Measurements from ENCODE around the gene TMPRSS9. TPM values are rescaled to one million over a fixed set of nuclear protein-coding genes. Genes with fewer than 3 reads are reported as not detected.

The TMPRSS9 gene
- polyA plus RNA-seq, 4 donors: 0.13 to 0.49 (median 0.31) TPM

DNA sequence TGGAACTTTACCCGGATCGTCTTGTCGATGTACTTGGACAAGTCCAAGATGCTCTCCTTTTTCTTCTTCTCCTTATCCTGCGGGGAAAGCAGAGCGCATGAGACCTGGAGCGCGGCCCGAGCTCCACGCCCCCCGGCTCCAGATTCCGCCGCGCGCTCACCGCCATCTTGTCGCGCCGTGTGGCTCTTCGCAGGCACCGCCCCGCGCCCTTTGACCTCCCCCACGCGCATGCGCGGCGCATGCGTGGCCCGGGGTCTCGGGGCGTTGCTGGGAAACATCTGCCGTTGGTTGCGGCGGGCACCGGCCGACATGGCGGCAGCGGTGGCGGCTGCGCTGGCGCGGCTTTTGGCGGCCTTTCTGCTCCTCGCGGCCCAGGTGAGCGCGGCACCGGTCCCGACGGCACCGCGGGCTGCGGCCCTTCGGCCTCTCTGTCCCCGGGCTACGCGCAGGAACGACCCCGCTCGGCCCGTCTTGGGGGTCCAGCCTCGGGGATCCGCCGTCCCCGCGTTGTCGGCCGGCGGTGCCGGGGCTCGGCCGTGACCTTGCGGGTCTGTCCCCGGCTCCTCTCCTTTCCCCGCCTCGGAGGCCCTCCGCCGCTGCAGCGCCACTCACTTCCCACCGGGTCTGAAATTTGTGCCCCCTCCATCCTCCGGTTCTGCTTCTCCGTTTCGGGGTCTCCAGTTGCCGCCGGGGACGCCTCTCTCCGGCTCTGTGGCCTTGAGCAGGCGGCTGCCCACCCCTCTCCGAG lies 31.5 kb upstream of the TMPRSS9 start, which contains the start of the genes LSM7 and SPPL2B:
TSS of gene LSM7 (minus strand) at position 186 of the 748 bp plus-strand sequence. CDS start at position 166, 20 bp downstream.
TSS of gene SPPL2B (plus strand) at position 284 of the 748 bp plus-strand sequence. CDS start at position 310, 26 bp downstream.
- peak; percentile 77 to 81 (median 78) for DNase-seq (ENCODE audit: low read depth in 4 of 4, low spot score in 3 of 4)

DNA sequence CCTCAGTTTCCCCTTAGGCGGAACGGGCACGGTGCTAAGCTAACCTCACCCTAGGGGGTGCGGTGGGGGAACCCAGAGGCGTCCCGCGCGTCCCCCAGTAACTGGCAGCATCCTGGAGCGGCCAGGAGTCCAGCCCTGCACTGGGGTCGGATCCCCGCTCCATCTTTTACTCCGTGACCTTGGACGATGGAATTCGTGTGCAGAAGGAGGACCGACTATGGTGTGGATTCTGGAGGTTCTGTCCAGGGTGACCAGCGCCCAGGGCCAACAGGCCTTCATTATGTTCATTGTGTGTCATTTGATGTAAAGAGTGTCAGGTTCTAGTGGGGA lies 31.0 kb upstream of the TMPRSS9 start:
- no peak for DNase-seq (ENCODE audit: low read depth in 4 of 4, low spot score in 3 of 4)

DNA sequence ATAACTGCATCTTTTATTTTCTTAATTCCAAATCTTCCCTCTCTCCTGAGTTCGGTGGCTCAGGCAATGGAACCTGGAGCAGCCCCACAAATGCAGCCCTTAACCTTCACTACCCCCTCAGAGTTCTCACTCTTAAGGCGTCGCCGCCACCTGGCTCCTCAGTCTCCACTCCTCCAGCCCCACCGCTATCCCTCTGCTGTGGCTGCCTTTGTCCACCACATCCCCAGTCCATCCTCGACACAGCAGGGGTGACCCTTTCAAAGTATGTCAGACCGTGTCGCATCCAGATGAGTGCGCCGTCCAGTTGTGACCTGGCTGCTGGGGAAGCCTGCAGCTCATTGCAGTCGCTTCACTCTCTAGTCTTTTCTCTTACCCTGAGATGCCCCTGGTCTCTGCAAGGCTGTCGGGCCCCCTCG lies 30.6 kb upstream of the TMPRSS9 start:
- DNase-seq (ENCODE audit: low read depth in 4 of 4, low spot score in 3 of 4): no peak

DNA sequence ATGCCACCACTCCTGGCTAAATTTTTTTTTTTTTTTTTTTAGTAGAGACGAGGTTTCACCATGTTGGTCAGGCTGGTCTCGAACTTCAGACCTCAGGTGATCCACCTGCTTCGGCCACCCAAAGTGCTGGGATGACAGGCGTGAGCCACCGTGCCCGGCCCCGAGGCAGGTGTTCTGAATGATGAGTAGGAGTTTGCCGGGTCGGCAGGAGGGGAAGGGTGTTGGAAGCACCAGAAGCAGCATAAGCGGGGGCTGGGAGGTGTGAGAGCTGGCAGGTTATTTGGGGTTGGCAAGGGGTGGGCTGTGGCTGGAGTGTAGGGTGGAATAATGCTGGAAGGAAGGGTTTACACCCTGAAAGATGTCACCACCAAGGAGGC lies 29.8 kb upstream of the TMPRSS9 start:
- no peak for DNase-seq (ENCODE audit: low read depth in 4 of 4, low spot score in 3 of 4)

DNA sequence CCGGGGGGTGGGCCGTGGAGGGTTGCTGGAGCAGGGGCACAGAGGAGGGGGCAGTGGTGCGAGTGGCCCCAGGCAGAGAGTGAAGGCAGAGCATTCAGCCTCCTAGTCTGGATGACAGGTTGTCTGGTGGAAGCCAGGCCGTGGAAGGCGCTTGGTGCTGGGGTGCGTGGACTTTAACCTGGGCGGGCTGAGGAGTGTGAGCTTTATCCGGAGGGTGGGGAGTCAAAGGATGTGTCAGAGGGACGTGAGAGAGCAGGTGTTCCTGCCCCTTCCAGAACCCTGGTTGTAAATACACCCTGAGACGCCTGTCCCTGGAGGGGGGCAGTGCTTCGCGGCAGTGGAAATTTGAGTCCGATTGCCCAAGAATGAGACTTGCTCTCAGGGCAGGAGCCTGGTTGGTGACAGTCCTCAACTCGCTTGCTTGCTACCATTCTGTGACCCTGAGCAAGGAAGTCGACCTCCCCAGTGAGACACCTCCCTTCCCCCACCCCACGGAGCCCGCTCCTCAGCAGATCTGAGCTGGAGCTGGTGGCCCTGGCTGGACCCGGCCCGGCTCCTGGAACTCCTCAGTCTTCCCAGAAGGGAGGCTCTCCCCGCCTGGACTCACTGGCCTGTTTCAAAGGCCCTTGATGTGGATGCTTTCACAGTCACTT lies 29.3 kb upstream of the TMPRSS9 start:
- DNase-seq (ENCODE audit: low read depth in 4 of 4, low spot score in 3 of 4): no peak

DNA sequence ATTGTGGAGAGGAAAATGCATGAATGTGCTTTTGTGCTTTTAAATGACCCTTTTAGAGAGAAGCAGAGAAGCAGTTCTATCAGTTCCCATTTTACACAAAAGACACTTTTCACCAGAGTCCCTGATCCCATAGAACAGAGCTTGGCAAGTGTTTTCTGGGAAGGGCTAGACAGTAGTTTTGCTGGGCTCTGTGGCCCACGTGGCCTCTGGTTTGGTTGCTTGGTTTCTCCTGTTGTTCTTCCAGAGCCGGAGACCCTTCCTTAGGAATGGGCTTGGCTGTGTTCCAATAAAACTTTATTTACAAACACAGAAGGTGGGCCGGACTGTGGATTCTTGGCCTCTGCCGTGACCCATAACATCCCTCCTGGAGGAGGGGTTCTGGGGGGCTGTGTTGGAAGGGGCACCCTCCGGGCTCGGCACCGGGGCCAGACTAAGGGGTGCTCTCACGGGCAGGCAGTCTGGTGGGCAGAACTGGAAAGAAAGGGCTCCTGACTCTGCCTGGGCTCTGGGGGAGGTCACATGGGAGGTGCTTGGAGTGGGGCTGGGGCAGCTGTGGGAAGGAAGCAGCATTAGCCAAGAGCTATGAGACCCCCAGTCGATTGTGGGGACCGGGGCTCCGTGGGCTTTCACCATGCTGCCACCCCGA lies 28.3 kb upstream of the TMPRSS9 start:
- no peak for DNase-seq (ENCODE audit: low read depth in 4 of 4, low spot score in 3 of 4)

DNA sequence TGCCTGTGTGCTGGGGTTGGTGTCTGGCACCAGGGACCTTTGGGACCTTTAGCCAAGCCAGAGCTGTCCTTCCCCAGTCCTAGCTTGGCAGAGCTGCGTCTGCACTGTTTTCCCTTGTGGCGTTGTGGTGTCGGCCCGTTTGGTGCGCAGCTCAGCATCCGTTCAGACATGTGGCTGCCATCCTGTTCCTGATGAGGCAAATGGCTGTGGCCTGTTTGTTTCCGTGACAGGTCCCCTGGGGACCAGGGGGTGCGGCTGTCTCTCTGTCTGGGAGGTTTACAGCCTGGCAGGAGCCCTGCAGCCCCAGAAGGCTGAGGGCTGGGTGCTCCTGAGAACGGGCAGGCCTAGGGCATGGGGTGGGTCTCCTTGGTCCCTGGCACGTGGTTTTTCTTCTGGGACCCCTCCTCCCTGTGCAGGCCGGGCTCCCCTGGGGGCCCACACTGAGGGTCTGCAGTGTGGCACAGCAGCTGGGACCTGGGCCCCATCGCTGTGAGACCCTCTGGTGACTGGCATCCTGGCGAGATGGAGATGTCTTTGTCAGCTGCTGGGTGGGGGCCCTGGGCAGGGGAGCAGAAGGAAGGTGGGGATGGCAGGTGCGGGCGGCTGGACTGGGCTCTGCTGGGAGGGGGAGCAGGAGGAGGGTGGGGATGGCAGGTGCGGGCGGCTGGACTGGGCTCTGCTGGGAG lies 27.6 kb upstream of the TMPRSS9 start:
- no peak for DNase-seq (ENCODE audit: low read depth in 4 of 4, low spot score in 3 of 4)

DNA sequence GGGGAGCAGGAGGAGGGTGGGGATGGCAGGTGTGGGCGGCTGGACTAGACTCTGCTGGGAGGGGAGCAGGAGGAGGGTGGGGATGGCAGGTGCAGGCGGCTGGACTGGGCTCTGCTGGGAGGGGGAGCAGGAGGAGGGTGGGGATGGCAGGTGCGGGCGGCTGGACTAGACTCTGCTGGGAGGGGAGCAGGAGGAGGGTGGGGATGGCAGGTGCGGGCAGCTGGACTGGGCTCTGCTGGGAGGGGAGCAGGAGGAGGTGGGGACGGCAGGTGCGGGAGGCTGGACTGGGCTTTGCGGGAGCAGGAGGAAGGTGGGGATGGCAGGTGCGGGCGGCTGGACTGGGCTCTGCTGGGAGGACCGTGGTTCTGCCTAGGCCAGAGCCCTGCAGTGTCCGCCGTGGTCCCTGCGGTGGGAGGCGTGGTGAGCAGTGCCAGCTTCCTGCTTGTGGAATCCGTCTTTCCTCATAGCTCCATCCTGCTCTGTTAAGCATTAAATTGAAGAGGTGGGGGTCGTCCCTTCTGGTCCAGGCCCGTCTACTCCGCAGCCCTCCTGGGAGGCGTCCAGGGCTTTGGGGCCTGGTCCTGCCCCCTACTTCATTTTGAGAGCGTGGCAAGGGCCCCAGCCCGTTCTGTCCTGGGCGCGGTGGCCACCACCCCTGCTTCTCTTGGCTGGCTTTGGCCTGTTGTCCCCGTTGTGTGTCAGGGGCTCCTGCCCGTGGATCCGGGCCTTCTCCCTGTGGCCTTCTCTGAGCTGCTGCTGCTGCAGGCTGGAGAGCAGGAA lies 26.8 kb upstream of the TMPRSS9 start:
- DNase-seq (ENCODE audit: low read depth in 4 of 4, low spot score in 3 of 4): no peak

DNA sequence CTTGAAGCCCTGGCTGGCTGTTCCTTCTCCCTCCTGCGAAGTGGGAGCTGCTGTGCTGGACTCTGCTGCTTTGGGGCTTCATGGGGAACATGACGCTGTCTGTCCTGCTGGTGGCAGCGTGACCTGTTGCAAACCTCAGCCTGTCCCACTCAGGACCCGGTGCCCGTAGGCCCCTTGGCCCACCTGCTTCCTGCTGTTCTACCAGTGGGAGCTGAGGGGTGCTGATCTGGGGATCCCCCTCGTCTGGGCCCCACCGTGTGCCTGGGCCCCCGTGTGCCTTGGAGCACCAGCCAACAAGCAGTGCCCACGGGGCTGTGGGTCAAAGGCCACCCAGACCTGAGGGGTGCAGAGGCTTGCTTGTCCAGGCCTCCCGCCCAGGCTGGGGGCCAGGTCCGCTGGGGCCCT lies 26.3 kb upstream of the TMPRSS9 start:
- DNase-seq (ENCODE audit: low read depth in 4 of 4, low spot score in 3 of 4): no peak

DNA sequence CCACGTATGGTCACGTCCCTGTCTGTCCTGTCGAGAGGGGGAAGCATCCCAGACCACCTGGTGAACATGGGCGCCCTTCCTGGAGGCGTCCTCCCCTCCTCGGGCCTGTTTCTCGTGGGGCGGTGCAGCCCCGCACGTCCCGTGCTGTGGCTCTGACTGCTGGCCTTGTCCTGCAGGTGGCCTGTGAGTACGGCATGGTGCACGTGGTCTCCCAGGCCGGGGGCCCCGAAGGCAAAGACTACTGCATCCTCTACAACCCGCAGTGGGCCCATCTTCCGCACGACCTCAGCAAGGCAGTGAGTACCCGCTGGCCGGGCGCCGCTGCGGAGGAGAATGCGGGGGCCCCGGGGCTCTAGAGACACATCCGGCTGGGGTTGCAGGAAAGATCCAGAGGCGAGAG lies 25.6 kb upstream of the TMPRSS9 start:
- no peak for DNase-seq (ENCODE audit: low read depth in 4 of 4, low spot score in 3 of 4)

DNA sequence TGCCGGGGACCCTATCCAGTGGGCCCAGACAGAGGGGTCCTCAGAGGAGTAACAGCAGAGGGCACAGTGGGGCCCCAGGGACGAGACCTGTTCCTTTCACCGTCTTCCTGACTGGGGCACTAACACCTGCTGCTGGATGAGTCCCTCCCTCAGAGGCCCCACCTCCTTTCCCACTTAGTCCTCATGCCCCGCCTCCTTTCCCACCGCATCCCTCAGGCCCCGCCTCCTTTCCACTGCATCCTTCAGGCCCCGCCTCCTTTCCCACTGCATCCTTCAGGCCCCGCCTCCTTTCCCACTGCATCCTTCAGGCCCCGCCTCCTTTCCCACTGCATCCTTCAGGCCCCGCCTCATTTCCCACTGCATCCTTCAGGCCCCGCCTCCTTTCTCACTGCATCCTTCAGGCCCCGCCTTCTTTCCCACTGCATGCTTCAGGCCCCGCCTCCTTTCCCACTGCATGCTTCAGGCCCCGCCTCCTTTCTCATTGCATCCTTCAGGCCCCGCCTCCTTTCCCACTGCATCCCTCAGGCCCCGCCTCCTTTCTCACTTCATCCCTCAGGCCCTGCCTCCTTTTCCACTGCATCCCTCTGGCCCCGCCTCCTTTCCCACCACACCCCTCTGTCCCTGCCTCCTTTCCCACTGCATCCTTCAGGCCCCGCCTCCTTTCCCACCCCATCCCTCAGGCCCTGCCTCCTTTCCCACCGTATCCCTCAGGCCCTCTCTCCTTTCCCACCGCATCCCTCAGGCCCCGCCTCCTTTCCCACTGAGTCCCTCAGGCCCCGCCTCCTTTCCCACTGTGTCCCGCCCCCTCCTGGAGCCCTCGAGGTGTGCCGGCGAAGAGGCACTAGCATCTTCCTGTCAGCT lies 24.8 kb upstream of the TMPRSS9 start:
- no peak for DNase-seq (ENCODE audit: low read depth in 4 of 4, low spot score in 3 of 4)

DNA sequence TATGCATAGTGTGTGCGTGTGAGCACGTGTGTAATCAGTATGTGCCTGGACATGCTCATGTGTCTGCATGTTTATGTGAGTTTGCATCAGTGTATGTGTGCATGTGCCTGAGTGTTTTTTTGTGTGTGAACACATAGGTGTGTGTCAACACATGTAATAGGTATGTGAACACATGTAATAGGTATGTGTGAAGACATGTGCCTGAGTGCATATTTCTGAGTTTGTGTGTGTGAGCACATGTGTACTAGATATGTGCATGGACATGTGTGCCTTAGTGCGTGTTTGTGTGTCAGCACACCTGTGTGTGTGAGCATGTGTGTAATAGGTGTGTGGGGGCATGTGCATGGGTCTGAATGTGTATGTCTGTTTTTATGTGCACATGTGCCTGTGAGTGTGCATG lies 24.2 kb upstream of the TMPRSS9 start:
- no peak for DNase-seq (ENCODE audit: low read depth in 4 of 4, low spot score in 3 of 4)

DNA sequence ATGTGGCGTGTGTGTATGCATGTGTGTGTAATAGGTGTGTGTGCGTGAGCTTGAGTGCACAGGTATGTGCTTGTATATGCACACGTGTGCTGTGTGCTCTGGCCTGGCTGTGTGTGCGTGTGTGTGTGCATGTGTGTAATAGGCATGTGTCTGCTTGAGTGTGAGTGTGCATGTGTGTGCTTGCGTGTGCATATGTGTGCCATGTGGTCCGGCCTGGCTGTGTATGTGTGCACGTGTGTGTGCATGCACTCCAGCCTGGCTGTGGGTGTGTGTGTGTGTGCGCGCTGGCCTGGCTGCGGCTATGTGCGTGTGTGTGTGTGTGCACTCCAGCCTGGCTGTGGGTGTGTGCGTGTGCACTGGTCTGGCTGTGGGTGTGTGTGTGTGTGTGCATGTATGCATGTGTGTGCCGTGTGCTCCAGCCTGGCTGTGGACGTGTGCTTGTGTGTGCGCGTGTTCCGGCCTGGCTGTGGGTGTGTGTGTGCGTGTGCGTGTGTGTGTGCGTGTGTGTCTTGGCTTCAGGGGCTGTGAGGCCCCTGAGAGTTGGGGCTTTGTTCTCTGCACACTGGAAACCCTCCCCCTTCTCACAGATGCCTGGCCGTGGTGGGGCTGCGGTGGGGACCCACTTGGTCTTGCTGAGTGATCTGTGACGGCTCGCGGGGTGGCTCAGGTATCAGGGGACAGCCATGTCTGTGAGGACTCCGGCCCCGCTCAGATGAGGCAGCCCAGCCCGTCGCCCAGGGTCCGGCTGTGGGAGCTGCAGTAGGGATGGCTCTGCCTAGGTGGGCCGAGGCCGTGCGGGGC lies 23.3 kb upstream of the TMPRSS9 start:
- DNase-seq (ENCODE audit: low read depth in 4 of 4, low spot score in 3 of 4): no peak

DNA sequence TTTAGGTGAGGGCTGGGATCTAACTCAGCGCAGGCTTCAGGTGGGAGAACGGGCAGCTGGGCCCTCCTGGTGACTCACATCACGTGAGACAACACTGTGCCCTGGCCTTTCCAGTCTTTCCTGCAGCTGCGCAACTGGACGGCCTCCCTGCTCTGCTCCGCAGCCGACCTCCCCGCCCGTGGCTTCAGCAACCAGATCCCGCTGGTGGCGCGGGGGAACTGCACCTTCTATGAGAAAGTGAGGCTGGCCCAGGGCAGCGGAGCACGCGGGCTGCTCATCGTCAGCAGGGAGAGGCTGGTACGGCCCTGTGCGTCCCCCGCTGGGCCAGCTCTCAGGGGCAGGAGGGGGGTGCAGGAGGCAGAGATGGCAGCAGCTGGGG lies 22.7 kb upstream of the TMPRSS9 start:
- DNase-seq (ENCODE audit: low read depth in 4 of 4, low spot score in 3 of 4): peak; percentile 50 to 71 (median 64)

DNA sequence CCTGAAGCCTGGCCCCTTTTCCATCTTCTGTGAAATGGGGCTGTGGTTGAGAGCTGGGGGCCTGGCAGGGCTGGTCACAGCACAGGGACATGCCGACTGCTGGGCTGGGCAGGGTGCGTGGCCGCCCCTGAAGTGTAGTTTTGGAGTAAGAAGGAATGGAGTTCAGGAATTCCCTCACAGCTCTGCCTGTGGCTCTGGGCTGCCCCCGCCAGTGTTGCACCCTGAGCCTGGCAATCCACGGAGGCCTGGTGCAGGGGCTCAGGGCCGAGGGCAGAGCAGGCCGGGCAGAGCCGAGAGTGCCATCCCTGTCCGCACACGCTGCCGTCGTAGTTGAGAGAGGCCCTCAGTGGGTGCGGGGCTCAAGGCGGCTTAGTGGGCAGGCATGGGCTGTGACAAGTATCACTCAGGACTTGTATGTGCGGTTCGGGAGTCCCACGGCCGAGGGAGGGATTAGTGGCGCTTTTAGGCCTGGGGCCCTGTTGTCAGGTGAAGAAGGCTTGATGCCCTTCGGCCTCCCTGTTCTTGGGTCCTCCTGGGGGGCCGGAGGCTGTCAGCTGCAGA lies 21.9 kb upstream of the TMPRSS9 start:
- DNase-seq (ENCODE audit: low read depth in 4 of 4, low spot score in 3 of 4): no peak

DNA sequence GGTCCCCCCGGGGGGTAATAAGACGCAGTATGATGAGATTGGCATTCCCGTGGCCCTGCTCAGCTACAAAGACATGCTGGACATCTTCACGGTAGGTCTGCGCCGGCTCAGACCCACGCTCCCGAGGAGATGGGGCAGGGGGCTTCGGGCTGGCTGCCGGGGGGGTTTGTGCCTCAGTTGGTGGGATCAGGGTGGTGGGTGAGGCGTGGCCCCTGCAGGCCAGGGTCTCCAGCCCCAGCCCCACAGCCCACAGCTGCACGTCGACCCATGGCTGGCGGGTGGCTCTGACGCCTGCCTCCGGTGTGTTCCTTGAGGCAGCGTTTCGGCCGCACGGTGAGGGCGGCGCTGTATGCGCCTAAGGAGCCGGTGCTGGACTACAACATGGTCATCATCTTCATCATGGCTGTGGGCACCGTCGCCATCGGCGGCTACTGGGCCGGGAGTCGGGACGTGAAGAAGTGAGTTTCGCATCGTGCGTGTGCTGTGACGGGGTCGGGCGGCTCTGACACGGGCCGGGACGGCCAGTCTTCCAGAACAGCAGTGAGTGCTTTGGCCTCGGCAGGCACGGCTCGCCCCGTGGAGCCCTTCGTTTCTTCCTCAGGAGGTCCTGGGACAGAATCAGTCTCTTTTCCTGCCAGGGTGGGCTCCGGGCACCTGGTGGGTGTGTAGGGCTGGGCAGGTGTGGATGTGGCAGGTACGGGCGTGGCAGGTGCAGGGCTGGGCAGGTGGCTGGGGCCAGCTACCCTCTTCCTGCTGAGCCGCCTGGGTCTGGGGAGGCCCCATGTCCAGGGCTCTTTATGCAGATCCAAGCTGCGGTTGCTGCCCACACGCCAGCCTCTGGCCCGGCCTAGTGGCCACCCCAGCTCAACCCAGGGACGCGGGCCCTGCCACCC lies 21.1 kb upstream of the TMPRSS9 start:
- no peak for DNase-seq (ENCODE audit: low read depth in 4 of 4, low spot score in 3 of 4)

DNA sequence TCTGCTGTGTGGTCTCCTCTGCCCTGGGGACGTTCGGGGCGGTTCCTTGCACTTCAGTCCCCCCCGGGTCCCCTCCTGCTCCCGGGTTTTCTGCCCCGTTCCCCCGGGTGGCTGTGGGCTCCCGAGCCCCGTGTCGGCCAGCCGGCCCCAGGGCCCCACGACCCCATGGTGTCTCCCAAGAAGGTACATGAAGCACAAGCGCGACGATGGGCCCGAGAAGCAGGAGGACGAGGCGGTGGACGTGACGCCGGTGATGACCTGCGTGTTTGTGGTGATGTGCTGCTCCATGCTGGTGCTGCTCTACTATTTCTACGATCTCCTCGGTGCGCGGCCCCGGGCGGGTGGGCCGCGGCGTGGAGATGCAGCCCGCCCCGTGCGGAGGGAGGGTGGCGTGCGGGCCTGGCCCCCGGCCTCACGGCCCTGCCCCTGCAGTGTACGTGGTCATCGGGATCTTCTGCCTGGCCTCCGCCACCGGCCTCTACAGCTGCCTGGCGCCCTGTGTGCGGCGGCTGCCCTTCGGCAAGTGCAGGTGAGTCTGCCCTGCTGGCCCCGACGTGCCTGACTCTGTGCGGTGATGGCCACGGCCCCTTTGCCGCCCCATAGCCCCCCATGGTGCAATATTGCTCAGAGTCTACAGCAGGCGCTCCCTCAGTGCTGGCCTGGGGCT lies 20.3 kb upstream of the TMPRSS9 start:
- DNase-seq (ENCODE audit: low read depth in 4 of 4, low spot score in 3 of 4): no peak
